Measurements from ENCODE around the gene TLE3.

DNA sequence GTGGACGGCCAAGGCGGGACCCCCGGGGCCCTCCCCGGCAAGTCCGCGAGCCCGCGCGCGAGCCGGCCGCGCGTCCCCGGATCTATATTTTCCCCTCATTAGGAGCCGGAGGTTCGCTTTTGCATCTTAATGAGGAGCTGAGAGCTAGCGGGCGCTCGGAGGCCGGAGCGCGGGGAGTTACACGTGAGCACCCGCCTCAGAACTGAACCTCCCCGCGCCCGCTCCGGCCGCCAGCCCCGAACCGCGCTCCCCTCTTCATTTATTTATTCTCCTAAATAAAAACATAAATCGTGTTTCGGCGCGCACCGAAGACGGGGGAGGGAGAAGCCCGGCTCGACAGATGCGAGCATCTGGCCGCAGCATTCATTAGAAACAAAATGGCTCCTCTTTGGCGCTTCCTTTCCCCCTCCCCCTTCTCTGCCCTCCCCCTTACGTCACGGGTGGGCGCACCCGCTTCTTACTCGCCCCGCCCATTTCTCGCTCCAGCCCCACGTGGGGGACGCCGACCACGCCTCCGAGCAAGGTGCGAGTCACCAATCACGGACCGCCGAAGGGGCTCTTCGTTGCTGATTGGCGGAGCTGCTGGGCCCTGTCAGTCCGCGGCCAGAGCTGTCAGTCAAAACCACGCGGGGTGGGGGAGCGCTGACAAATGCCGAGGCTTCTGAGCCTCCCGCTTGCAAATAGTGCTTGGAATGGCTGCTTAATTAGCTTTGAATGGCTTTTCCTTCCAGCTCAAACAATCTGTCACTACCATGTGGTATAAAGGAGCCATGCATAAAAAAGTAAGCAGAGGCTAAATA lies 1.6 kb upstream of the TLE3 start:
- TF ChIP-seq BCL3 (CRISPR knock-in tag; IDR thresholded peaks at IDR 0.05) (no peak), THRA (CRISPR knock-in tag; IDR thresholded peaks at IDR 0.05; ENCODE audit: borderline replicate concordance) (peak; percentile 37), ZBTB7A (CRISPR knock-in tag; IDR thresholded peaks at IDR 0.05) (no peak), LRRFIP1 (CRISPR knock-in tag; conservative IDR thresholded peaks at IDR 0.05) (no peak), KLF11 (CRISPR knock-in tag; IDR thresholded peaks at IDR 0.05) (no peak), ATF7 (IDR thresholded peaks at IDR 0.05) (0 out of 2 replicates have a peak, but pooled peaks have one; percentile 16), ATF7 (CRISPR knock-in tag; IDR thresholded peaks at IDR 0.05) (no peak), FOSL2 (CRISPR knock-in tag; IDR thresholded peaks at IDR 0.05) (peak; percentile 42), EZH2 (conservative IDR thresholded peaks at IDR 0.05; ENCODE audit: low read depth, low read length) (no peak), POLR2AphosphoS5 (IDR thresholded peaks at IDR 0.05; ENCODE audit: low read depth, low read length) (peak; percentile 93), PLSCR1 (CRISPR knock-in tag; IDR thresholded peaks at IDR 0.05; ENCODE audit: borderline replicate concordance) (no peak), POLR2A (IDR thresholded peaks at IDR 0.05; ENCODE audit: insufficient read depth in 1 of 2, low read depth in 2 of 2, low read length in 2 of 2) (peak; percentile 85 to 92)
- TF ChIP-seq, protein P1, sequence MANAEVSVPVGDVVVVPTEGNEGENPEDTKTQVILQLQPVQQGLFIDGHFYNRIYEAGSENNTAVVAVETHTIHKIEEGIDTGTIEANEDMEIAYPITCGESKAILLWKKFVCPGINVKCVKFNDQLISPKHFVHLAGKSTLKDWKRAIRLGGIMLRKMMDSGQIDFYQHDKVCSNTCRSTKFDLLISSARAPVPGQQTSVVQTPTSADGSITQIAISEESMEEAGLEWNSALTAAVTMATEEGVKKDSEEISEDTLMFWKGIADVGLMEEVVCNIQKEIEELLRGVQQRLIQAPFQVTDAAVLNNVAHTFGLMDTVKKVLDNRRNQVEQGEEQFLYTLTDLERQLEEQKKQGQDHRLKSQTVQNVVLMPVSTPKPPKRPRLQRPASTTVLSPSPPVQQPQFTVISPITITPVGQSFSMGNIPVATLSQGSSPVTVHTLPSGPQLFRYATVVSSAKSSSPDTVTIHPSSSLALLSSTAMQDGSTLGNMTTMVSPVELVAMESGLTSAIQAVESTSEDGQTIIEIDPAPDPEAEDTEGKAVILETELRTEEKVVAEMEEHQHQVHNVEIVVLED (CRISPR knock-in tag; IDR thresholded peaks at IDR 0.05; ENCODE audit: borderline replicate concordance), result peak; percentile 71
